ENCODE measurements around the gene PCNX2.

The PCNX2 gene

GRCh38 chr1:233255145-233255544 is 40.4 kb downstream of the PCNX2 start:
- DNase-seq = no peak

- no peak for DNase-seq
These were observed 41.6 kb downstream of the PCNX2 start for GRCh38 chr1:233253832-233254331.

GRCh38 chr1:233253231-233253831 is 42.2 kb downstream of the PCNX2 start:
- DNase-seq = no peak

- DNase-seq = no peak
These were observed 43.1 kb downstream of the PCNX2 start for GRCh38 chr1:233252441-233252840.

DNA sequence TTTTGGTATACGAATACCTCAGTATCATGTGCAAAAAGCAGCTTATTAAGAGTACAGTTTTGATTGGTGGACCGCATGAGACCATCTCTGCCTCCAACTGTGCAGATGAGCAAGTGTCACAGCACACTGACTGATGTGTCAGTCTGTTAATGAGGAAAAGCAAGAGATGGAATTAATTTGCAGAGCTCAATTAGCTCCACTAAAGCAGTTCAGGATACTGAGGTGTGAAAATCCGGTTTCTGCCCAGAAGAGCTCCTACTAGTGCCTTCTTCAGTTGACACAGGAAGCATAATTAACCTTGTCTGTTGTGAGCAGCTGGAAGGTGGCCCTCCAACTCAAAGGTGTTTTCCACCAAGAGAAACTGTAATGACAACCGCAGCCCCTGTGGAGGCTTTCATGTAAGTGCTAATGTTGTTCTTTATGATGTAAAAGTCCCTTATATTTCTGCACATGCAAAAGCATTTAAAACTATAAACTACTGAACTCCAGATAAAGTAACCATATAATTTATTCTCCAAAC is 44.3 kb downstream of the PCNX2 start:
- no peak for DNase-seq

GRCh38 chr1:233248014-233248413 is 47.5 kb downstream of the PCNX2 start:
- no peak for DNase-seq

GRCh38 chr1:233246965-233247364 is 48.6 kb downstream of the PCNX2 start:
- no peak for DNase-seq

DNA sequence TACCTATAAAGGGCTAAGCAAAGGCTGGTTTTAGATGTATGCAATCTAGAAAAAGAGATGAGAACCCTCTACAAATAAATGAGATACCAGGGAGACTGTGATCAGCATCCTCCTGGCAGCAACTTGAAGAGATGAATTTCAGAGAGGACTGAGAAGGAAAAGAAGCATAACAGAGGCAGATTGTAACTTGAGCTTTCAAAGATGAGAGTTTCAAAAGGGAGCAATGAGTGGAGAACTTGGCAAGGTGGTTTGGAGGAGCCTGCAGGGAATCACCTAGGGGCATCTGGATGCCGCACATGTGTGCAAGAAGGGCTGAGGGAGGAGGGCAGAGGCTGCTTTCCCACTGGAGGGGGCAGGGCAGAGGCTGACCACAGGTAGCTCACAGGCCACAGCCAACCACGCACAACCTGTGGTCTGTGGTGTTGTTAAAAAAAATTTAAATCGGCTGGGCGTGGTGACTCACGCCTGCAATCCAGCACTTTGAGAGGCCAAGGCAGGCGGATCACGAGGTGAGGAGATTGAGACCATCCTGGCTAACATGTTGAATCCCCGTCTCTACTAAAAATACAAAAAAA is 50.2 kb downstream of the PCNX2 start:
- DNase-seq = no peak

- DNase-seq = no peak
These were observed 51.3 kb downstream of the PCNX2 start for GRCh38 chr1:233244183-233244582.

- DNase-seq = no peak
These were observed 52.6 kb downstream of the PCNX2 start for GRCh38 chr1:233242827-233243483.

GRCh38 chr1:233241759-233242158 is 53.8 kb downstream of the PCNX2 start:
- DNase-seq = no peak

DNA sequence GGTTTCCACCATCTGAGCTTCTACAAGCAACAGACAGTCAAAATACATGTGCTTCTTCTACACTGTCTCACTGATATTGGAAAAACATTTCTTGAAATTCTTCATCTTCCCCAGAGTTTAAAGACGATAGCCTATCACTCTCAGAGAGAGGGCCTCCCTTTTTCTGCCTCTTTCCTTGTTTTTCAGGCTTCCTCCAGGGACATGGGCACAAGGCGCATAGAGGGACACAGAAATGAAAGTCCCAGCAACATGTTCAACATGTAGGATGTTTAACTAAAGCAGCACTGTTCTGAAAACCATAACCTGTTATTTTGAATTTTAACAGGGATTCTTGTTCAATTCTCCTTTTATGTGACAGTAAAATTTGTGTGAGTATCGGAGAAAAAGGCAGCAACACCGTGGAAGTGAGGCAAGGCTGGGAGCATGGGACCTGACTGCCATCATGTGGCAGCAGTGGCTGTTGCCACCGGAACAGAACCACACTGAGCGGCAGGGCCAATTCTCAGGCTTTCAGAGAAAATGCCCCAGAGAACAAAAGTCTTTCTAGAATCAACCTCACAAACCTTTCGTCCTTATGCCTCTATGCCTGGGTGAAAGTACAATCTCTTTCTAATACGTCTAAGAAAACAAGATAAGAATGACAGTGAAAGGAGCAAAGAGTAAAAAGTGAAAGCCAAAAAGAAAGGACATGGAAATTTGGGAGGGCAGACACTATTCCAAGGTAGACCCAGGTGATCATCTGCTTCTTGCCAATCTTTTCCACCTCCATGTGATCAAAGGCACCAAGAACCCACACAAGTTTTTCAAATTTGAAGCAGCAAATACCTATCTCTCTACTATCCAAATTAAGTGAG is 54.5 kb downstream of the PCNX2 start:
- peak; percentile 52 to 62 for DNase-seq

GRCh38 chr1:233240371-233240770 is 55.2 kb downstream of the PCNX2 start:
- DNase-seq = no peak

GRCh38 chr1:233238884-233239431 is 56.6 kb downstream of the PCNX2 start:
- no peak for DNase-seq

GRCh38 chr1:233237647-233238046 is 57.9 kb downstream of the PCNX2 start:
- no peak for DNase-seq

DNA sequence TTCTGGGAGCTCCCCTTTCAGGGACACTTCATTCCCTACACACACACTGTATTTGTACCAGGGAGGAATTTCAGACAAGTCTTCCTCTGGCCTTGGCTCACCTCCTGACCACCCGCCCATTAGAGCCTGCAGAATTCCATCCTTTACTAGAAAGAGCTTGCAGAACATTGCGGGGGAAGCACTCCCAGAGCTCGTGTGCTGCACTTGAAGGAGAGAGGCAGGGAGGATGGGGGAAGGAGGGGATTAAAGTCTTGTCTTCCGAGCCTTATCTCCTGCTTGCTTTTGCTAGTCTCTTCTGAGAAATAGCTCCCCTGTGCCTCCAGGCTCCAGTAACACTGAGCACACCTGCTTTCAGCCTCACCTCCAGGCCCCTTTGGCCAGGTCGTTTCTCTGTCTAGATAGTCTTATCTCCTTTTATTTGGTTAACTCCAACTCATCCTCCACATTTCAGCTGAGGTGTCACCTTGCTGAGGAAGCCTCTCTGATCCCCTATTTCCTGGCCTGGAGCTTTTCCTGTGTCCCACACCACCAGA is 62.0 kb downstream of the PCNX2 start:
- DNase-seq = no peak

DNA sequence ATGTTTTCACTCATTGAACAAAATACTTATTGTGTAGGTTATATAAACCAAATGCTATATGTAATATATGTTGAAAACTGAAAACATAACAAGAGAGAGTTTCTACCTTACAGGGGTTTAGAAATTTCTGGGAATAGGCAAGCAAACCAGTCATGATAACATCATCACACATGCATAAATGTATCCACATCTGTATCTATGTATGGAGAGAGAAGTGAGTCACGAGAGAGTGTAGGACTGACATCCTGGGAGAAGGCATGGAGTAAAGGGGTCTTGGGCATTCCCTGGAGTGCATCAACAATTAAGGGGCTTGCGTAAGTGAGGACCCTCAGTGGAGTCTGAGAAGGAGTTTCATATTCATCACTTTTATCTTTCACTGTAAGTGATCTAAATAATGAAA is 65.5 kb downstream of the PCNX2 start:
- DNase-seq = no peak

DNA sequence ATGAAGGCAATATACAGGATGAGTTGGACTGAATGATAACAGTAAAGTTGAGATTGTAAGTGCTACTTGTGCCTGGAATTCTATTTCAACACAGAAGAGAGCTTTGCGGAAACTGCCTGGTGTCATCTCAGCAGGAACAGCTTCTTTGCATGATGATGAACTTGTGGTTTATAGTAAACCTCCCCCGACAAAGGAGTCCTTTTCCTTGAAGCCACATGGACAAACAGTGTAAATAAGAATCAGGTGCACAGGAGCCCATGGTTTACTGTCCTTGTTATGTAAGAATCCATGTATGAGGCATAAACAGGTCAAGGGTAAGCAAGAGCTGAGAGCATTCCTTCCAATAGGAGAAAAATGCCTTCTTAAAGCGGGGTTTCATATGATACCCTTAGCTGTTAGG is 66.2 kb downstream of the PCNX2 start:
- no peak for DNase-seq

DNA sequence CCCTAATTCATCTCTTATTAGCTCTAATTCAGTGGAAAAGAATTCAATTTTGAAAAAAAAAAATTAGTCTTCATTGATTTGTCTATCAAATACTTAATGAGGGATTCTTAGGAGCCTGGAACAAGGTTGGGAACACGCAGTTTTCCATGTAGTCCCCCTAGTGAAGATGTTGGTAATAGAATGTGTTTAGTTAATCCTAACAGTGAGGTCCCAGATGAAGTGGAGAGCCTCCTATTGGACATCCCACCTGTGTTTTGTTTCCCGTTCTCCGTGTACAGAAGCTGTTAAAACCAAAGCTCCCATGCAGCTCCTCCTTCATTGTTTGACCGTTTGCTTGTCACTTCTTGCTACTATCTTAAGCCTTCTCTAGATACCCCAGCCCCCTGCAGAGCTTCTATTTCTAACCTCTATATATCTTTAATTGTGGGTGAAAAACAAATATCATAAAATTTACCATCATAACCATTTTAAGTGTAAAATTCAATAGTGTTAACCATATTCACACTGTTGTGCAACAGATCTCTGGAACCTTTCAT is 67.5 kb downstream of the PCNX2 start:
- DNase-seq = no peak

DNA sequence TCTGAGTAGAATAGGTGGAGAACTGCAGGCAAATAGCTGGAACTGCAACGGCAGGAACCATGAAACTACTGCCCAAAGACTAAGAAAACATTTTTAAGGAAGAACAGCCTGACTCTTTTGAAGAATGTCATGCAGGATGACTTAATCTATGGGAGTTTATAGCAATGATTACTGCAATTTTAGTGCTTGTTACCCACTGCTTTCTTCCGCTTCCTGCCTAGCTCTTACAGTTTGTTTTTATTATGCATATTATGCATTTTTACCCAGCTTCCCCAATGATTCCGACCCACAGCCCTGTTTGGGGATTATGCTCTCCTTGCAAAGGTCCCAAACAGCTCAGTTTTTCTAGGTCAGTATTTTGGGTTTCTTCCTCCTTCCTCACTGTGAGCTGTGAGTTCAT is 71.2 kb downstream of the PCNX2 start:
- no peak for DNase-seq

- DNase-seq = no peak
These were observed 77.7 kb downstream of the PCNX2 start for GRCh38 chr1:233217832-233218231.

GRCh38 chr1:233216009-233216408 is 79.5 kb downstream of the PCNX2 start:
- no peak for DNase-seq
